ENCODE results near the gene FKBP5.
"Not testable (repeated sequence)": the region's sequence is repeated elsewhere in the genome, so short reads cannot be mapped to it uniquely, and the experiment has no call there.

The FKBP5 gene

GRCh38 chr6:35583893-35584688 is 104.6 kb downstream of the FKBP5 start:
- peak; percentile 84 for DNase-seq (ENCODE audit: low spot score)

GRCh38 chr6:35582315-35582714 is 106.4 kb downstream of the FKBP5 start:
- DNase-seq (ENCODE audit: low spot score): no peak

DNA sequence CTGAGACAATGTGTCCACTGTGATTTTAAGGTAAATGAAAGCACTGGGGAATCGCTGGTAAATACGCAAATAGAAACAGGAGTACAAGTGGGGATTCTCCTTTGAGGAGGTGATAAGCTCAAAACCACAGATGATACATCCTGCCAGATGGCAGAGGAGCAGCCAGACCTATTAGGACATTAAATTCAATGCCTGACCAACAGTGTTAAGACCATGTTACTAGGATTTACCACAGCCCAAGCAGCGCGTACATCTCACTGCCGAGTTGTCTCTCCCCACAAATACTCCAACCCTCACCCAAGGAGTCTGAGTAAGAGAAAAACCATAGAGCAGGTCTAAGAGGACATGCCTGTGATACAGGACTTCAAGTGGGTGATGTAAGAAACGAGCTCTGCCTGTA is 107.1 kb downstream of the FKBP5 start:
- no peak for DNase-seq (ENCODE audit: low spot score)

DNA sequence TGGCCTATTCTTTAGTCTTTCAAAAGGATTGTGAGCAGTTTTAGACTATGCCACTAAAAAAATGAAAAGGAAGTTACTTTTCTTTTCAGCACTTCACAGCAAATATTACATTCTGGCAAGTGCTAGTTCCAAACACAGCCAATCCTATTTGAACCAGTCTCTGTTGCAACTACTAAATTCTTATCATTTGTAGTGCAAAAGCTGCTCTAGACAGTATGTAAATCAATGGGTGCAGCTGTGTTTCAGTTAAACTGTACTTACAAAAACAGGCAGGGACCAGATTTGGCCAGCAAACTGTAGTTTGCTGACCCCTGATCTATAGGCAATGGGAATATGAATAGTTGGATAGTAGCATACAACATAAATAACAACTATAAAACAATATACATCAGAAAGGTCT is 107.9 kb downstream of the FKBP5 start:
- no peak for DNase-seq (ENCODE audit: low spot score)

- DNase-seq (ENCODE audit: low spot score): no peak
Measured at GRCh38 chr6:35576682-35577081, 112.0 kb downstream of the FKBP5 start.

GRCh38 chr6:35573495-35574110 is 115.1 kb downstream of the FKBP5 start:
- no peak for DNase-seq (ENCODE audit: low spot score)

- DNase-seq (ENCODE audit: low spot score): not testable (repeated sequence)
Measured at GRCh38 chr6:35570885-35571330, 117.8 kb downstream of the FKBP5 start.

GRCh38 chr6:35569011-35569461 is 119.7 kb downstream of the FKBP5 start:
- peak; percentile 12 for DNase-seq (ENCODE audit: low spot score)

DNA sequence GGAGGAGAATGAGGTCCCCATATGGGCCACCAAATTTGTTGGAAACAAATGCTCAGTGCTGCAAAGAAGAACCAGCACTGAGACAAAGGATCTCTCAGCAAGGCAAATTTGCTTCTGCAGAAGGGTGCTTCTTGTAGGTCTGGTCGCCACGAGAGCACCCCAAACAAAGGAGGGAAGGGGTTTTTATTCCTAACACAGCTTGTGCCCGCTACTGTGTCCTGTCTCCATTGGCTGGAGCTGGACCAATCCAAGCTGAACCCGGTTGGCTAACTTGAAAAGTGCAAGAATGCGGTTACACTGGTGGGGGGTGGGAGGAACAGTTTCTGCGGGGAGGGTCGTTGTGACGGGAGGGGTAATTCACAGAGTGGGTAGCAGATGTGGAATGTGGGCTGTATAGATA is 121.9 kb downstream of the FKBP5 start:
- no peak for DNase-seq (ENCODE audit: low spot score)

DNA sequence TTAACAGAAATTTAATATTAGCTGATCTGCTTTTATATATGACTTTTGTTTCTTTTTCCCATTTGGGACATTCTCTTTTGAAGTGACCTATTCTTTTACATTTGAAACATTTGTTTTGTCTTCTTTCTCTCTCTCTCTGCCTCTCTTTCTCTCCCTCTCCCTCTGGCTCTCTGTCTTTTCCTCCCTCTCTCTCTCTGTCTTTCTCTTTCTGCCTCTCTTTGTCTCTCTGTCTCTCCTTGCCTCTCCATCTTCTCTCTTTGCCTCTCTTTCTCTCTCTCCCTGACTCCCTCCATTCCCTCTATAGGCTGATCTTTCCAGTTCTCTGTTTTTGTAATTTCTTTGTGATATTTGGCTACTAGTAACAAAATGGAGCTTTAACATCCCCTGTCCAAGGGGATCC is 124.0 kb downstream of the FKBP5 start:
- DNase-seq (ENCODE audit: low spot score): no peak

GRCh38 chr6:35562060-35562459 is 126.7 kb downstream of the FKBP5 start:
- no peak for DNase-seq (ENCODE audit: low spot score)

DNA sequence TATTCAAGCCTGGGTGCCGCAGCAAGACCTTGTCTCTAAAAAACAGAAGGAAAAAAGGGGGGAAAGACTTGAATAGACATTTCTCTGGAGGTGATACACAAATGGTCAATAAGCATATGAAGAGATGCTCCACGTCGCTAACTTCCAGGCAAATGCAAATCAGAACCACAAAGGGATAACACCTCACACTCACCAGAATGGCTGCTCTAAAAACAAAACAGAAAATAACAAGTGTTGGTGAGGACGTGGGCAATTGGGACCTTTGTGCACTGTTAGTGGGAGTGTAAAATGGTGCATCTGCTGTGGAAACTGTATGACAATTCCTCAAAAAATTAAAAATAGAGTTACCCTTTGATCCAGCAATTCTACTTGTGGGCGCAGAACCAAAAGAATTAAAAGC is 127.6 kb downstream of the FKBP5 start:
- DNase-seq (ENCODE audit: low spot score): no peak

GRCh38 chr6:35558571-35558970 is 130.1 kb downstream of the FKBP5 start:
- DNase-seq (ENCODE audit: low spot score): no peak

GRCh38 chr6:35557239-35557638 is 131.5 kb downstream of the FKBP5 start:
- no peak for DNase-seq (ENCODE audit: low spot score)

- no peak for DNase-seq (ENCODE audit: low spot score)
Measured at GRCh38 chr6:35554811-35555210, 133.9 kb downstream of the FKBP5 start.

DNA sequence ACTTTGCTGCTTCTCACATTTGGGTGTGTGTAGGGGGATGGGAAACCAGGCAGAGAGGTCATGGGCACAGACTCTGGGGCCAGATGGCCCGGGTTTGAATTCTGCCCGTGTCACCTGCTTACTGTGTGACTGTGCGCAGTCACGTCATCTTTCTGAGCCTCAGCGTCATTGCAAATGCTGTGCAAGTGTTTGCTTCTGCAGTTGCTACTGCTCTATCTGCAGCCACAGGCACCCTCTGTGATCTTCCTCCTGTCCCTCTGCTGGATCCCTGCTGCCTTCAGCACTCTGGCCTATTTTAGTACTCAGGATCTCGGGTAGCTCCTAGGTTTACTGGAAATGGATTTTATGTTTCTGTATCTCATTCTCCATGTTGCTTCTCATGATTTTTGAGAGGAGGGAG is 135.4 kb downstream of the FKBP5 start:
- DNase-seq (ENCODE audit: low spot score): no peak

DNA sequence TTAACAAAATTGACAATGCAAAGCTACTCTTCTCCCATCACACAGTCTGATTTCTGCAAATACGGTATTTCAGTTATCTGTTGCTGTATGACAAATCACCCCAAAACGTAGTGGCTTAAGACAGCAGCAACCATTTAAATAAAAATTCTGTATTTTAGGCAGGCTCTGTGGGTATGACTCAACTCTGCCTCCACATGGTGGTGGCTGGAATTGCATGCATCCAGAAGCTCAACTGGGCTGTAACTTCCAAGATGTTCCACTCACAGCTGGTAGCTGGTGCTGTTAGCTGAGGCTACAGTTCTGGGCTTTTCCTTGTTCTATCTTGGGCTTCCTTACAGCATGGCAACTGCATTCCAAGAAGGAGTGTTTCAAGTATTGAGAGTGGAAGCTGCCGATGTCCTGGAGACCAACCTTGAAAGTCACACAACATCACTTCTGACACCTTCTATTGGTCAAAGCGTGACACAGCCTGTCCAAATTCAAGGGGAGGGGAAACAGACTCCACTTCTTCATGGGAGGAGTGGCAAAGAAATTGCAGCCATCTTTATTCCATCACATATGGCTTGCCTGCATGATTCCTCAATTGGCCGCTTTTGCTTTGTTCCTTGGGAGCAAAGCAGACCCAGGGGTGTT is 136.3 kb downstream of the FKBP5 start:
- DNase-seq (ENCODE audit: low spot score): peak; percentile 73

- DNase-seq (ENCODE audit: low spot score): no peak
Measured at GRCh38 chr6:35550437-35550836, 138.3 kb downstream of the FKBP5 start.

DNA sequence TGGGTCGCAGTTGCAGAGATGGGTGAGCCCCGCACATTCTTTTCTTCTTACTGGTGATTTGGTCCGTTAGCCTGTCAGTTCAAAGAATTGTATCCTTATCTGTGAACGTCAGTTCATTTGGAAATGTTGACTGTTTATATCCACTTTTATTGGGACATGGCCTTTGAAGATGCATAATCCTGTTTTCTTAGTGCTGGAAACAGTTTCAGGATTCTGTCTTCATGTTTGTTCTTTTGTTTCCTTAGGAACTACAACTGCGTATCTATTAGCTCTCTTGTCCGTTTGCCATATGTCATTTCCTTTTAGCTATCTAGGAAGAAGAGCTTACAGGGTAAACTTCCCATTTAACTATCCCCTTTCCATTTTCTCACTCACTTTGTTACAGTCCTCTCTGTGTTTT is 141.0 kb downstream of the FKBP5 start:
- DNase-seq (ENCODE audit: low spot score): no peak

DNA sequence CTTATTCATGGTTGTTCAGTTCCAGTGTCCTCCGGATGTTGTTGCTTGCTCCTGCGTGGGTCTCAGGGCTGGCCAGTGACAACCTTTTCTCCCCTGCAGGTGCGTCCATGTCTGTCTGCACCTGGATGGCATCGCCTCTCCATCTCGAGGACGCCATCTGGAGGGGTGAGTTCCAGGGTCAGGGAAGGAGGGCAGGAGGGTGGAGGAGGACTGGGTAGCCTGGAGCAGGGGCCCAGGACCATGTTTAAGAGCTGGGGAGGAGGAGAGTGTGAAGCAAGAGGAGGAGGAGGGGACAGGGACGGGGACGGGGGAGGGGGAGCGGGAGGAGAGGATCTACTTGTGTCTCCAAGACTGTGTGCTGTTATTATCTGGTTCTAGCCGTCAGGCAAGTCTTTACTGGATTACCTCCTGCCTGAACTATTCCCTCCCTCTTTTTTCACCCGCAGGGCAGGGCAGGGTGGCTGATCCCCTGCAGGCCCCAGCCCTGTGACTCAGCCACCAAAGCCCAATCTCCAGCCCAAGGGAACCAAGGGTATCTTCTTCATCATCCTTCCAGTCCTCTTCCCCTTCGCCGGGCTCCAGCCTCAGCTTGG is 143.8 kb downstream of the FKBP5 start:
- DNase-seq (ENCODE audit: low spot score): no peak

- no peak for DNase-seq (ENCODE audit: low spot score)
Measured at GRCh38 chr6:35543459-35544193, 145.1 kb downstream of the FKBP5 start.

DNA sequence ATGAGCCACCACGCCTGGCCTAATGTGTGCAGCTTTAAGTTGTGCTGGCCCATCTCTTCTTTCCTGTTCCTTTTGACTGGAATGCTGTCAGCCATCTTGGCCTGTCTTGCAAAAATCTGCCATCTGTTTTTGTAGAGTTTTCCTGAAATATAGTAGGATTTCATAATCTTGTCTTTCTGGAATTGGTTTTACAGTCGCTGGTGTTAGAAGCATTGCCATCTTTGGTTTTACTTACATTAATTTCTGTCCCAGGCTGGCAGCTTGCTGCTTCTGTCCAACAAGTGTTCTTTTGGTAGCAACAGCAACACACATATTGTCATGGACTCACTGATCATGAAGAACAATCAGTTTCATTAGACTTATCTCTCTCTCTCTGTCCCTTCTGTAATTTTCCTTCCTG is 146.9 kb downstream of the FKBP5 start:
- no peak for DNase-seq (ENCODE audit: low spot score)
